Endodermal cell (in vitro differentiated cells): ENCODE results near the gene SLC9A1. TPM values are rescaled to one million over a fixed set of nuclear protein-coding genes. Genes with fewer than 3 reads are reported as not detected.
A peak's percentile ranks its signal among the peaks of the same experiment; 100 is the strongest.
"Not testable (repeated sequence)": the region's sequence is repeated elsewhere in the genome, so short reads cannot be mapped to it uniquely, and the experiment has no call there.

Source experiments
- DNase-seq: peaks from one replicate; pipeline ENCODE4 v3.0.0-alpha.2; 2017
- H3K27ac ChIP-seq: 2 replicates; pipeline ENCODE4 v1.5.1; 2013; ENCODE audit warnings: mild to moderate bottlenecking, low read depth, low read length, moderate library complexity
- H3K27me3 ChIP-seq: 2 replicates; pipeline ENCODE4 v1.6.1; 2013; ENCODE audit warnings: mild to moderate bottlenecking, low read length, moderate library complexity; ENCODE audit not compliant: insufficient read depth, control insufficient read depth, poor library complexity, severe bottlenecking
- H3K36me3 ChIP-seq: 2 replicates; pipeline ENCODE4 v1.7.0; 2013; ENCODE audit warnings: mild to moderate bottlenecking, low read length, moderate library complexity; ENCODE audit not compliant: control insufficient read depth, insufficient read depth
- H3K4me1 ChIP-seq: one replicate; pipeline ENCODE4 v1.7.0; 2013; ENCODE audit warnings: low read length; ENCODE audit not compliant: control insufficient read depth, insufficient read depth
- H3K4me3 ChIP-seq: 2 replicates; pipeline ENCODE4 v1.5.1; 2013; ENCODE audit warnings: mild to moderate bottlenecking, low read length, moderate library complexity
- H3K9ac ChIP-seq: 2 replicates; pipeline ENCODE4 v1.6.1; 2013; ENCODE audit warnings: mild to moderate bottlenecking, low read length, moderate library complexity; ENCODE audit not compliant: poor library complexity, severe bottlenecking; ENCODE audit errors: extremely low read depth
- H3K9me3 ChIP-seq: 2 replicates; pipeline ENCODE4 v1.6.1; 2013; ENCODE audit warnings: mild to moderate bottlenecking, low read length, moderate library complexity; ENCODE audit not compliant: control insufficient read depth
- H3K27ac Mint-ChIP-seq: 2 replicates; pipeline ENCODE4 v1.8.0; 2020; ENCODE audit warnings: mixed read lengths
- H3K27me3 Mint-ChIP-seq: 2 replicates; pipeline ENCODE4 v1.8.0; 2021; ENCODE audit warnings: mild to moderate bottlenecking, mixed read lengths; ENCODE audit not compliant: insufficient read depth
- H3K36me3 Mint-ChIP-seq: 2 replicates; pipeline ENCODE4 v1.8.0; 2020; ENCODE audit warnings: low read depth, mixed read lengths
- H3K4me1 Mint-ChIP-seq: 2 replicates; pipeline ENCODE4 v1.8.0; 2020; ENCODE audit warnings: mixed read lengths
- H3K4me3 Mint-ChIP-seq: 2 replicates; pipeline ENCODE4 v1.8.0; 2020; ENCODE audit warnings: mild to moderate bottlenecking, moderate library complexity, mixed read lengths
- H3K9me3 Mint-ChIP-seq: 2 replicates; pipeline ENCODE4 v1.8.0; 2020; ENCODE audit warnings: mild to moderate bottlenecking, mixed read lengths
- WGBS, 2 experiments: methylation state at CpG; one replicate each; pipeline versions ENCODE4 v1.1.5 to v1.1.7; 2013; ENCODE audit warnings: missing lambda C conversion rate in 2 of 2, mixed read lengths in 1 of 2; ENCODE audit not compliant: insufficient coverage in 1 of 2, insufficient read length in 1 of 2; 5-methylcytosine and 5-hydroxymethylcytosine counted together
- total RNA-seq, 2 donors: library from RNA; stranded (reverse); fragmentation: NEBNext Ultra II Directional in 1 of 2; extraction: Animal tissue kit (Norgen Biotek cat#: 25700) in 1 of 2; gene quantifications; 2 replicates in 1 of 2; 3 replicates in 1 of 2; pipeline ENCODE4 v1.2.1, GENCODE V29; 2021
- TF ChIP-seq, protein P1 (sequence below): fragments of 200-600 bp; sonication (generic); conservative IDR thresholded peaks from 2 replicates; pipeline ENCODE4 v1.5.0; 2021; ENCODE audit warnings: antibody characterized with exemption, mild to moderate bottlenecking

Gene SLC9A1
- total RNA-seq, 2 donors from 2014 or later, result 25.9 to 34.7 TPM

DNA sequence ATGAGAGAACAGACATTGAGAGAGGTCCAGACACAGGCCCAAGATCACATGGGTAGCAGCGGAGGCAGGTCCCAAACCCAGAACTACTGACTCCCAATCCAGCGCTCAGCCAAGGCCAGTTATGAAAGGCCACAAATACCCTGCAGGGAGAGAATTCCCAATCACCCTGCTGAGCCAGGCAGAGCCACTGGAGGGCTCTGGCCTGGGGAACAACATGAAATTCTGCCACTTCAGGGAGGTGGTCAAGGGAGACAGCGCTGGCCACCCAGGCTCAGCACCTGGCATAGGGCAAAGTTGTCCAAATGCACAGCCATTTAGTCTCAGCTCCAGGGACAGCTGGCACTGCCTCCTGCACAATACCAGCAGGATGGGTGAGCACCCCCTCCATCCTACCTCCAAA, 27.5 kb downstream of the SLC9A1 start:
- no peak for DNase-seq
- 87 to 92% methylated on average over 2 to 3 of the region's 3 CpGs for WGBS, 2 experiments
- no peak overlapping the region for H3K4me3 Mint-ChIP-seq

DNA sequence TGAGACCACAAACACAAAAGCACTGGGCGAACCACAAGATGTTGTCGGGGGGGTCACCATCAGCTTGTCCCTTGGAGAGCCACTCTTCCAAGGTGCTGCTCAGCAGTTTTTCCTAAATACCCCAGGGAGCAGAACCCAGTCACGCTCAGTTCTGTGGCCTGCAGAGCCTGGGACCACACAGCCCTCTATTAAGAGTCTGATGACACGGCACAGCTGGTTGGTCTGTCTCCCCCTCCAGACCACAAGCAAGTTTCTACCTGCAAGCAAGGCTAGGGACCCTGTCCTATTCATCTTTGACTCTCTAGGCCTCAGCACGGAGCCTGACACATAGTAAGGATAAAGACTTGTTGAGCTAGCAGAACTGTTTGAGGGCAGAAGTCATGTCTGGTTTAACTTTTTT, 28.5 kb downstream of the SLC9A1 start:
- Mint-ChIP-seq H3K4me1 (peaks cover 4% of the 10 kb centered on the region), H3K27me3 (no peaks in the 10 kb centered on the region), H3K9me3 (no peaks in the 10 kb centered on the region), H3K36me3 (peaks cover 12% of the 10 kb centered on the region), H3K27ac (no peak overlapping the region), H3K4me3 (no peak overlapping the region)
- H3K9me3 ChIP-seq, result no peaks in the 10 kb centered on the region
- no peak overlapping the region for H3K27ac ChIP-seq
- H3K4me1 ChIP-seq, result no peaks in the 10 kb centered on the region
- H3K36me3 ChIP-seq, result peaks cover 5% of the 10 kb centered on the region
- H3K9ac ChIP-seq, result no peak overlapping the region
- no peaks in the 10 kb centered on the region for H3K27me3 ChIP-seq
- TF ChIP-seq, protein P1, sequence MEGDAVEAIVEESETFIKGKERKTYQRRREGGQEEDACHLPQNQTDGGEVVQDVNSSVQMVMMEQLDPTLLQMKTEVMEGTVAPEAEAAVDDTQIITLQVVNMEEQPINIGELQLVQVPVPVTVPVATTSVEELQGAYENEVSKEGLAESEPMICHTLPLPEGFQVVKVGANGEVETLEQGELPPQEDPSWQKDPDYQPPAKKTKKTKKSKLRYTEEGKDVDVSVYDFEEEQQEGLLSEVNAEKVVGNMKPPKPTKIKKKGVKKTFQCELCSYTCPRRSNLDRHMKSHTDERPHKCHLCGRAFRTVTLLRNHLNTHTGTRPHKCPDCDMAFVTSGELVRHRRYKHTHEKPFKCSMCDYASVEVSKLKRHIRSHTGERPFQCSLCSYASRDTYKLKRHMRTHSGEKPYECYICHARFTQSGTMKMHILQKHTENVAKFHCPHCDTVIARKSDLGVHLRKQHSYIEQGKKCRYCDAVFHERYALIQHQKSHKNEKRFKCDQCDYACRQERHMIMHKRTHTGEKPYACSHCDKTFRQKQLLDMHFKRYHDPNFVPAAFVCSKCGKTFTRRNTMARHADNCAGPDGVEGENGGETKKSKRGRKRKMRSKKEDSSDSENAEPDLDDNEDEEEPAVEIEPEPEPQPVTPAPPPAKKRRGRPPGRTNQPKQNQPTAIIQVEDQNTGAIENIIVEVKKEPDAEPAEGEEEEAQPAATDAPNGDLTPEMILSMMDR, result no peak
- DNase-seq, result no peak
- WGBS, 2 experiments, result 96% methylated on average over 4 to 5 of the region's 5 CpGs
- no peak overlapping the region for H3K4me3 ChIP-seq

More for the DNA sequence above, 27.5 kb downstream of the SLC9A1 start:
- Histone ChIP-seq H3K9ac (no peak overlapping the region), H3K4me1 (no peaks in the 10 kb centered on the region), H3K36me3 (peaks cover 5% of the 10 kb centered on the region), H3K27ac (no peak overlapping the region), H3K4me3 (no peak overlapping the region), H3K27me3 (no peaks in the 10 kb centered on the region), H3K9me3 (no peaks in the 10 kb centered on the region)
- Mint-ChIP-seq H3K36me3 (peaks cover 12% of the 10 kb centered on the region), H3K27me3 (no peaks in the 10 kb centered on the region), H3K9me3 (no peaks in the 10 kb centered on the region), H3K27ac (no peak overlapping the region), H3K4me1 (peaks cover 4% of the 10 kb centered on the region)
- TF ChIP-seq, protein P1, result peak; percentile 62

DNA sequence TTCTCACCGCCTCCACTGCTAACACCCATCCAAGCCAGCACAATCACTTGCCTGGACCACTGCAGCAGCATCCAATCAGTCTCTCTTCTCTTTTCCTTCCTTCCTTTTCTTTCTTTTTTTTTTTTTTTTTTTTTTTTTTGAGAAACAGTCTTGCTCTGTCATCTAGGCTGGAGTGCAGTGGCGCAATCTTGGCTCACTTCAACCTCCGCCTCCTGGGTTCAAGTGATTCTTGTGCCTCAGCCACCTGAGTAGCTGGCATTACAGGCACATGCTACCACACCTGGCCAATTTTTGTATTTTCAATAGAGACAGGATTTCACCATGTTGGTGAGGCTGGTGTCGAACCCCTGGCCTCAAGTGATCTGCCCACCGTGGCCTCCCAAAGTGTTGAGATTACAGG, 29.8 kb downstream of the SLC9A1 start:
- not testable (repeated sequence) for H3K27ac Mint-ChIP-seq, H3K9me3 ChIP-seq, H3K4me1 Mint-ChIP-seq, H3K4me3 Mint-ChIP-seq, H3K27me3 Mint-ChIP-seq, DNase-seq, H3K27ac ChIP-seq, H3K4me3 ChIP-seq, H3K9me3 Mint-ChIP-seq, H3K27me3 ChIP-seq, H3K36me3 ChIP-seq, H3K9ac ChIP-seq, H3K4me1 ChIP-seq
- 95 to 96% methylated on average over 5 of the region's 5 CpGs for WGBS, 2 experiments
- H3K36me3 Mint-ChIP-seq, result peaks cover 14% of the 10 kb centered on the region

DNA sequence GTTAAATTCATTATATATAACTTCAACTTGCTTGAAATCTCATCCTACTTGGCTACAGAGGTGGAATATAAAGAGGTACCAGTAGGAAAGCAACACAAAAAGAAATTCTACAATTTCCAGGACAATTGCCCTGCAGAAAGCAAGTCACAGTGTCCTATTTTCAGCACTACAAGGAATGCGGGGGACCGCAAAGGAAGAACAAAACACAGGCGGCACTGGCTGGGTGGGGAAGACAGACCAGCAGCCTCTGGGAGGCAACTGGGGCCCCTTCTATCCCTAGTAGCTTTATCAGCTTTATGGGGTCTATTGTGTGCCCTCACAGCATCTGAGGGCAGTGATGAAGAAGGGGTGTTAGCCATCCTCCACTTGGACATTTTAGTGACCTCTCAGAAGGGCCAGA, 30.5 kb downstream of the SLC9A1 start:
- 90 to 92% methylated on average over 2 to 3 of the region's 3 CpGs for WGBS, 2 experiments
- Histone ChIP-seq H3K9ac (no peak overlapping the region), H3K27ac (no peak overlapping the region), H3K4me3 (no peak overlapping the region), H3K4me1 (no peaks in the 10 kb centered on the region), H3K9me3 (no peaks in the 10 kb centered on the region), H3K27me3 (no peaks in the 10 kb centered on the region), H3K36me3 (peaks cover 5% of the 10 kb centered on the region)
- Mint-ChIP-seq H3K27ac (no peak overlapping the region), H3K9me3 (no peaks in the 10 kb centered on the region), H3K4me3 (no peak overlapping the region), H3K27me3 (no peaks in the 10 kb centered on the region), H3K36me3 (peaks cover 18% of the 10 kb centered on the region), H3K4me1 (peaks cover 4% of the 10 kb centered on the region)
- DNase-seq, result no peak
- TF ChIP-seq, protein P1, result no peak
